PC-3 (cell line): ENCODE measurements around the gene ACOT11. TPM values are rescaled to one million over a fixed set of nuclear protein-coding genes. Genes with fewer than 3 reads are reported as not detected.

Experiments used
- ATAC-seq: fragments of 200-7000 bp; cut with Tn5 transposase; 2 replicates; pipeline ENCODE4 v1.9.1; 2020; ENCODE audit warnings: mild to moderate bottlenecking, moderate library complexity
- BruUV-seq: library from RNA; stranded (reverse); fragments of 400-500 nt; replicated peaks from 2 replicates; lab custom pipeline; 2021; lab: Mats Ljungman, UMichigan
- CTCF ChIA-PET: fragments of 300-600 bp; sonication (Branson Sonifier 250); formaldehyde crosslinking; loops from one replicate; lab custom pipeline; 2022; ENCODE audit warnings: antibody characterized with exemption; lab: Charles Lee
- POLR2A ChIA-PET: fragments of 300-600 bp; sonication (Branson Sonifier 250); formaldehyde crosslinking; loops from one replicate; lab custom pipeline; 2022; ENCODE audit warnings: antibody characterized with exemption; ENCODE audit not compliant: unreplicated experiment; lab: Charles Lee
- DNase-seq: peaks from one replicate; pipeline ENCODE4 v3.0.0-alpha.2; 2015
- H2AFZ ChIP-seq: fragments of 300-600 bp; sonication (generic); 2 replicates; pipeline ENCODE4 v1.6.0; 2016; ENCODE audit warnings: antibody characterized with exemption, low read length
- H3F3A ChIP-seq: fragments of 300-600 bp; sonication (generic); one replicate; pipeline ENCODE4 v1.6.0; 2017; ENCODE audit warnings: antibody characterized with exemption, low read length, control low read depth, mild to moderate bottlenecking; ENCODE audit not compliant: unreplicated experiment
- H3K27ac ChIP-seq: fragments of 300-600 bp; sonication (generic); 2 replicates; pipeline ENCODE4 v1.5.1; 2016; ENCODE audit warnings: mild to moderate bottlenecking, low read length
- H3K27me3 ChIP-seq: fragments of 300-600 bp; sonication (generic); 2 replicates; pipeline ENCODE4 v1.6.1; 2016; ENCODE audit warnings: low read length, mixed read lengths
- H3K36me3 ChIP-seq: fragments of 300-600 bp; sonication (generic); 2 replicates; pipeline ENCODE4 v1.6.1; 2016; ENCODE audit warnings: low read depth, mixed run types, low read length, mixed read lengths
- H3K4me1 ChIP-seq: fragments of 300-600 bp; sonication (generic); 2 replicates; pipeline ENCODE4 v1.5.1; 2016; ENCODE audit warnings: low read length; ENCODE audit not compliant: insufficient read depth
- H3K4me2 ChIP-seq: fragments of 300-600 bp; sonication (generic); 2 replicates; pipeline ENCODE4 v1.6.0; 2016; ENCODE audit warnings: low read length
- H3K4me3 ChIP-seq: fragments of 300-600 bp; sonication (generic); 2 replicates; pipeline ENCODE4 v1.5.1; 2016; ENCODE audit warnings: mild to moderate bottlenecking, low read length, mixed read lengths
- H3K79me2 ChIP-seq: fragments of 300-600 bp; sonication (generic); 2 replicates; pipeline ENCODE4 v1.6.1; 2017; ENCODE audit warnings: low read length, mixed read lengths
- H3K9ac ChIP-seq: fragments of 300-600 bp; sonication (generic); 2 replicates; pipeline ENCODE4 v1.6.0; 2016; ENCODE audit warnings: mild to moderate bottlenecking, low read length
- H3K9me2 ChIP-seq: fragments of 300-600 bp; sonication (generic); replicated peaks from 2 replicates; pipeline ENCODE4 v1.6.1; 2016; ENCODE audit warnings: mixed run types, low read length, mixed read lengths
- H3K9me3 ChIP-seq: fragments of 300-600 bp; sonication (generic); 2 replicates; pipeline ENCODE4 v1.6.1; 2016; ENCODE audit warnings: low read length, mixed read lengths
- H4K20me1 ChIP-seq: fragments of 300-600 bp; sonication (generic); 2 replicates; pipeline ENCODE4 v1.6.1; 2016; ENCODE audit warnings: low read length, mixed read lengths
- EZH2 ChIP-seq: fragments of 300-600 bp; sonication (generic); IDR thresholded peaks from one replicate; pipeline ENCODE4 v1.6.1; 2017; ENCODE audit warnings: antibody characterized with exemption, mild to moderate bottlenecking, low read length; ENCODE audit not compliant: unreplicated experiment
- EZH2phosphoT487 ChIP-seq: fragments of 300-600 bp; sonication (generic); IDR thresholded peaks from 2 replicates; pipeline ENCODE4 v1.6.1; 2018; ENCODE audit warnings: mild to moderate bottlenecking, antibody characterized with exemption, low read length, borderline replicate concordance
- intact Hi-C: fragments of 100-400 bp; cut with micrococcal nuclease; formaldehyde crosslinking; loops from 2 replicates; pipeline ENCODE4 v1.9.0; 2023
- total RNA-seq: library from RNA; depleted of rRNA; stranded (reverse); fragments of >200 nt; gene quantifications from 2 replicates; pipeline ENCODE4 v1.2.3, GENCODE V29; 2014
- TF ChIP-seq, protein P1 (sequence below): fragments of 300-600 bp; sonication (generic); conservative IDR thresholded peaks from 2 replicates; pipeline ENCODE4 v1.5.1; 2017; ENCODE audit warnings: antibody characterized with exemption, low read depth, mild to moderate bottlenecking, low read length

ACOT11 gene
- total RNA-seq, 1 experiment from 2014 or later: 5.0 TPM

DNA sequence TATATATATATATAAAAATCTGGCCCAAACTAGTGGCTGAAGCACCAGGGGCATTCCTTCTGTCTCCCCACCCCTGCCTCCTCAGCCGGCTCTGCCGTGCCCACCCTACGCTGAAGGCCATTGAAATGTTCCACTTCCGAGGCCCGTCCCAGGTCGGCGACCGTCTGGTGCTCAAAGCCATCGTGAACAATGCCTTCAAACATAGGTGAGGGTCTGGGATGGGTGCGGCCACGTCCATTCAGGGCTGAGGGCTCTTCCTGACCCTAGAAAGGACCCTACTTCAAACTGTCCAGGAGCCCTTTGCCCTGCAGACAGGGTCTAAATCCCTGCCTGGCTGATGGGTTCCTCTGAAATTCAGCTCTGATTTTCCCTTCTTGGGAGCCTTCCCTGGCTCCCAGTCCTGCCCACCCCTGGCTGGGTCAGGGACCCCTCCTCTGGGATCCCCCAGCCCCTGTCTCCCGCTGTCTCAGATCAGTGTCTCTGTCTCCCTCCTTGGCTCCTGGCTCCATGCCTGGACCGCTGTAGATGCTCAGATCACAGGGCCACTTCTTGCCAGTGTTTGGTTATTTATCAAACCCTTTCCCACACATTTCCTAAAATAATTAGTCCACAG lies 51.3 kb downstream of the ACOT11 start:
- intact Hi-C loops: no loop called here
- Histone ChIP-seq H3F3A (no peaks in the 10 kb centered on the region), H3K27ac (no peak overlapping the region), H3K4me3 (no peak overlapping the region), H3K4me1 (no peaks in the 10 kb centered on the region; the same call in 1 of the 2 replicates), H3K9me2 (no peaks in the 10 kb centered on the region), H3K36me3 (no peaks in the 10 kb centered on the region), H3K4me2 (no peak overlapping the region), H2AFZ (no peak overlapping the region), H3K79me2 (no peaks in the 10 kb centered on the region), H4K20me1 (no peaks in the 10 kb centered on the region), H3K9me3 (no peaks in the 10 kb centered on the region), H3K27me3 (no peaks in the 10 kb centered on the region), H3K9ac (no peak overlapping the region)
- TF ChIP-seq EZH2phosphoT487: no peak
- no peak for TF ChIP-seq EZH2
- TF ChIP-seq, protein P1, sequence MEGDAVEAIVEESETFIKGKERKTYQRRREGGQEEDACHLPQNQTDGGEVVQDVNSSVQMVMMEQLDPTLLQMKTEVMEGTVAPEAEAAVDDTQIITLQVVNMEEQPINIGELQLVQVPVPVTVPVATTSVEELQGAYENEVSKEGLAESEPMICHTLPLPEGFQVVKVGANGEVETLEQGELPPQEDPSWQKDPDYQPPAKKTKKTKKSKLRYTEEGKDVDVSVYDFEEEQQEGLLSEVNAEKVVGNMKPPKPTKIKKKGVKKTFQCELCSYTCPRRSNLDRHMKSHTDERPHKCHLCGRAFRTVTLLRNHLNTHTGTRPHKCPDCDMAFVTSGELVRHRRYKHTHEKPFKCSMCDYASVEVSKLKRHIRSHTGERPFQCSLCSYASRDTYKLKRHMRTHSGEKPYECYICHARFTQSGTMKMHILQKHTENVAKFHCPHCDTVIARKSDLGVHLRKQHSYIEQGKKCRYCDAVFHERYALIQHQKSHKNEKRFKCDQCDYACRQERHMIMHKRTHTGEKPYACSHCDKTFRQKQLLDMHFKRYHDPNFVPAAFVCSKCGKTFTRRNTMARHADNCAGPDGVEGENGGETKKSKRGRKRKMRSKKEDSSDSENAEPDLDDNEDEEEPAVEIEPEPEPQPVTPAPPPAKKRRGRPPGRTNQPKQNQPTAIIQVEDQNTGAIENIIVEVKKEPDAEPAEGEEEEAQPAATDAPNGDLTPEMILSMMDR: no peak
- ChIA-PET CTCF (no interaction called here), POLR2A (no interaction called here)
- BruUV-seq: no TSS peak
- DNase-seq (no peak), ATAC-seq (no peak)

DNA sequence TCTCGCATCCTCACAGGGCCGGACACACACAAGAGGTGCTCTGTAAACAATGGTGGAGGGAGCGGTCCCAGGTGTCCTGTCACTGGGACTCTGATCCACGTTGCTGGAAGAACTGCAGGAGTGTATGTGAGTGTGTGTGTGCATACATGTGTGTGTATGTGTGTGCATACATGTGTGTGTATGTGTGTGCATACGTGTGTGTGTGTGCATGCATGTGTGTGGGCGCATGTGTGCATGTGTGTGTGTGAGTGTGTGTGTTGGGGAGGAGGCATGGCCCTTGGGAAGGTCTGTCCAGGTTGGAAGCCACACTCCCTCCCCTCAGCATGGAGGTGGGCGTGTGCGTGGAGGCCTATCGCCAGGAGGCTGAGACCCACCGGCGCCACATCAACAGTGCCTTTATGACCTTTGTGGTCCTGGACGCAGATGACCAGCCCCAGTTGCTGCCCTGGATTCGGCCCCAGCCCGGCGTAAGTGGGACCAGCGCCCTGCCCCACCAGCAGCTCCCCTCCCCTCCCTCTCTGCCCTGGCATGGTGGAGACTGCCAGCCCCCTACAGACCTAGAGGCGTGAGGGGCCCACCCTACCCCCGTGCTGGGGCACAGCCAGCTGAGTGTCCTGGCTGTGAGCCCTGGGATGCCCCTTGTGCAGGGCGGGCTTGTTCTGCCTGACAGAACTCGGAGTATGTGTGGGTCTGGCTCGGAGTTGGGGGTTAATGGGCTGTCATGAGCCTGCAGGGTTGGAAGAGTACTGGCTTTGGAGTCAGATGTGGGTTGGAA lies 53.1 kb downstream of the ACOT11 start:
- ChIA-PET POLR2A (no interaction called here), CTCF (no interaction called here)
- no peaks in the 10 kb centered on the region for H3K79me2 ChIP-seq
- no peak overlapping the region for H3K9ac ChIP-seq
- peaks cover 5% of the 10 kb centered on the region; the same call in 1 of the 2 replicates for H3K4me1 ChIP-seq
- BruUV-seq: no TSS peak
- no peaks in the 10 kb centered on the region for H3K9me3 ChIP-seq
- no peaks in the 10 kb centered on the region for H3K27me3 ChIP-seq
- intact Hi-C loops: no loop called here
- H3K4me3 ChIP-seq: no peak overlapping the region
- no peaks in the 10 kb centered on the region for H3F3A ChIP-seq
- H3K36me3 ChIP-seq: no peaks in the 10 kb centered on the region
- H3K9me2 ChIP-seq: no peaks in the 10 kb centered on the region
- H4K20me1 ChIP-seq: no peaks in the 10 kb centered on the region
- H3K27ac ChIP-seq: no peak overlapping the region
- H3K4me2 ChIP-seq: no peak overlapping the region
- DNase-seq: no peak
- ATAC-seq: no peak
- TF ChIP-seq EZH2phosphoT487: no peak
- H2AFZ ChIP-seq: no peak overlapping the region

DNA sequence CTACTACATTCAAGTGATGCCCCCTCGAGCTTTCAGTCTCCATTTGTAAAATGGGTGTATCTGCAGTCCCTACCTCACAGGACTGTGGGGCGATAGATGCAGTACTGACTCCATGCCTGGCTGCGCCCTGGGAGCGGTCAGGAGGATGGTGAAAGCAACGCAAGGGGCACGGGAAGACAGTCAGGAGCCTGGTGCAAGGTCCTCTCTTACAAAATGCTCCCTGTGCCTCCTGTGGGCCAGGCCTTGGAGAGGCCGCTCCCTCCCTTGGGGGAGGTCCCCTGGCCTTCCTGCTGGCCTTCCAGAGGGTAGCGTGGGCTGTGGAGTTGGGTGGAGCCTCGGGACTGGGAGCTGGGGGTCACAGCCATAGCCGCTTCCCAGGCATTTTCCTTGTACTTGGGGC lies 53.7 kb downstream of the ACOT11 start:
- H2AFZ ChIP-seq: no peak overlapping the region

More for the DNA sequence above, 53.7 kb downstream of the ACOT11 start:
- no peak for ATAC-seq
- Histone ChIP-seq H3K9me3 (no peaks in the 10 kb centered on the region), H3K9me2 (no peaks in the 10 kb centered on the region), H3K4me2 (no peak overlapping the region), H3K27ac (no peak overlapping the region), H4K20me1 (no peaks in the 10 kb centered on the region), H3K79me2 (no peaks in the 10 kb centered on the region), H3F3A (no peaks in the 10 kb centered on the region), H3K9ac (no peak overlapping the region), H3K27me3 (no peaks in the 10 kb centered on the region), H3K4me3 (no peak overlapping the region), H3K4me1 (peaks cover 5% of the 10 kb centered on the region; the same call in 1 of the 2 replicates), H3K36me3 (no peaks in the 10 kb centered on the region)
- POLR2A ChIA-PET: no interaction called here
- TF ChIP-seq, protein P1: no peak
- no peak for TF ChIP-seq EZH2
- TF ChIP-seq EZH2phosphoT487: no peak
- no peak for DNase-seq
- CTCF ChIA-PET: no interaction called here
- BruUV-seq: no TSS peak
- intact Hi-C loops: no loop called here
